ENCODE measurements around the gene TIMP3. TPM values are rescaled to one million over a fixed set of nuclear protein-coding genes. Genes with fewer than 3 reads are reported as not detected.

The TIMP3 gene
- polyA plus RNA-seq, 3 donors: not detected

- Mint-ChIP-seq H3K9me3 (no peaks in the 10 kb centered on the region), H3K27ac (peak overlapping the region in 2 of 7 donors; percentile 14 to 32), H3K27me3 (ENCODE audit: low read depth in 3 of 3) (peaks cover 3 to 15% (median 3%) of the 10 kb centered on the region in 3 donors), H3K4me1 (no peaks in the 10 kb centered on the region), H3K4me3 (no peak overlapping the region), H3K36me3 (no peaks in the 10 kb centered on the region)
- Histone ChIP-seq H3K4me1 (ENCODE audit: control insufficient read depth in 1 of 2, insufficient read depth in 2 of 2, low read length in 2 of 2) (no peaks in the 10 kb centered on the region), H3K27me3 (ENCODE audit: control insufficient read depth in 2 of 2, insufficient read depth in 2 of 2, low read length in 2 of 2) (no peaks in the 10 kb centered on the region), H2AFZ (ENCODE audit: insufficient read depth, low read depth, low read length, poor library complexity, severe bottlenecking) (no peak overlapping the region), H3K4me3 (replicated peaks in 1 of 3; ENCODE audit: low read depth in 2 of 3, low read length in 3 of 3) (no peak overlapping the region), H3K36me3 (replicated peaks in 1 of 2; ENCODE audit: control insufficient read depth in 1 of 2, insufficient read depth in 2 of 2, low read length in 2 of 2) (no peaks in the 10 kb centered on the region), H3K9me3 (replicated peaks in 1 of 2; ENCODE audit: control insufficient read depth in 1 of 2, insufficient read depth in 1 of 2, low read length in 2 of 2) (no peaks in the 10 kb centered on the region), H3K9ac (ENCODE audit: insufficient read depth, low read length, poor library complexity, severe bottlenecking) (no peak overlapping the region), H3K27ac (ENCODE audit: low read depth in 1 of 2, low read length in 2 of 2) (no peak overlapping the region), H3K79me2 (ENCODE audit: insufficient read depth, low read length) (no peaks in the 10 kb centered on the region), H4K20me1 (ENCODE audit: insufficient read depth, low read length) (no peaks in the 10 kb centered on the region), H3K4me2 (replicated peaks; ENCODE audit: extremely low read depth, low read length, poor library complexity, severe bottlenecking) (no peak overlapping the region)
- intact Hi-C loops (cut with micrococcal nuclease): no loop called here
- DNase-seq: no peak
- WGBS (ENCODE audit: insufficient coverage): 52% methylated on average over 3 of the region's 6 CpGs
- no peak for TF ChIP-seq CTCF (IDR thresholded peaks at IDR 0.05)
These were observed 8.5 kb downstream of the TIMP3 start for GRCh38 chr22:32809786-32810554.

- no peak overlapping the region for H3K4me2 ChIP-seq (replicated peaks; ENCODE audit: extremely low read depth, low read length, poor library complexity, severe bottlenecking)
- DNase-seq: no peak
- no peak overlapping the region for H3K9ac ChIP-seq (ENCODE audit: insufficient read depth, low read length, poor library complexity, severe bottlenecking)
- no peaks in the 10 kb centered on the region for H3K4me1 Mint-ChIP-seq
- H3K9me3 ChIP-seq (replicated peaks in 1 of 2; ENCODE audit: control insufficient read depth in 1 of 2, insufficient read depth in 1 of 2, low read length in 2 of 2): no peaks in the 10 kb centered on the region
- 83% methylated on average over 1 of the region's 6 CpGs for WGBS (ENCODE audit: insufficient coverage)
- H3K4me3 ChIP-seq (replicated peaks in 1 of 3; ENCODE audit: low read depth in 2 of 3, low read length in 3 of 3): no peak overlapping the region
- no peaks in the 10 kb centered on the region for H3K79me2 ChIP-seq (ENCODE audit: insufficient read depth, low read length)
- H3K36me3 ChIP-seq (replicated peaks in 1 of 2; ENCODE audit: control insufficient read depth in 1 of 2, insufficient read depth in 2 of 2, low read length in 2 of 2): no peaks in the 10 kb centered on the region
- no peaks in the 10 kb centered on the region for H3K9me3 Mint-ChIP-seq
- H3K4me1 ChIP-seq (ENCODE audit: control insufficient read depth in 1 of 2, insufficient read depth in 2 of 2, low read length in 2 of 2): no peaks in the 10 kb centered on the region
- no peaks in the 10 kb centered on the region for H4K20me1 ChIP-seq (ENCODE audit: insufficient read depth, low read length)
- H3K27me3 ChIP-seq (ENCODE audit: control insufficient read depth in 2 of 2, insufficient read depth in 2 of 2, low read length in 2 of 2): no peaks in the 10 kb centered on the region
- intact Hi-C loops (cut with micrococcal nuclease): no loop called here
- H3K27ac Mint-ChIP-seq: no peak overlapping the region
- H3K36me3 Mint-ChIP-seq: no peaks in the 10 kb centered on the region
- no peak overlapping the region for H3K27ac ChIP-seq (ENCODE audit: low read depth in 1 of 2, low read length in 2 of 2)
- no peak overlapping the region for H3K4me3 Mint-ChIP-seq
- TF ChIP-seq CTCF (IDR thresholded peaks at IDR 0.05): no peak
- H3K27me3 Mint-ChIP-seq (ENCODE audit: low read depth in 3 of 3): peaks cover 0 to 13% (median 1%) of the 10 kb centered on the region in 3 donors
- H2AFZ ChIP-seq (ENCODE audit: insufficient read depth, low read depth, low read length, poor library complexity, severe bottlenecking): no peak overlapping the region
These were observed 9.1 kb downstream of the TIMP3 start for GRCh38 chr22:32810555-32811133.
